Measurements from ENCODE around the gene MZT1.

DNA sequence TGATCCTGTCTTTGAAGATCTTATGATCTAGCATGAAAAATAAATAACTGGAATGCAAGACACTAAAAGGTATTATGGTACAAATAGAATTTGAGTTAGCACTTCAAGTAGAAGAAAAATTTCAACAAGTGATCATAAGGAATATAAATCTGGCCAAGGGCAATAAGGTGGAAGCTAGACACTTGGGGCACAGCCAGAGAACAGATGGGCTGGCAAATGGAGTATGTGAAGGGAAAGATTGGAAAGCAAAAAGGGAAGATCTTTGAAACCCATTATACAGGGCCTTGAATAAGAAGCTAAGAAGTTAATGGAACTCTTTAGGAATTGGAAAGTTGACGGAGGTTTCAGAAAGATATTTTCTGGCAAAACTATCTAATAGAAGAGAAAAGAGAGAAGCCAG is 61.0 kb downstream of the MZT1 start:
- no peak for TF ChIP-seq EZH2phosphoT487 (IDR thresholded peaks at IDR 0.05; ENCODE audit: insufficient read depth, low read depth)
- TF ChIP-seq EZH2 (IDR thresholded peaks at IDR 0.05; ENCODE audit: insufficient read depth, poor library complexity, severe bottlenecking): no peak

All from GM23248 (cell line).